HG02588 (cell line): ENCODE measurements around the gene PCYT2.
"Not testable (repeated sequence)": the region's sequence is repeated elsewhere in the genome, so short reads cannot be mapped to it uniquely, and the experiment has no call there.

Experiments
- ATAC-seq: cut with Tn5 transposase; IDR thresholded peaks from one replicate; pipeline ENCODE4 v1.9.1; 2021; ENCODE audit warnings: mild to moderate bottlenecking, moderate library complexity; ENCODE audit not compliant: unreplicated experiment

PCYT2 gene

DNA sequence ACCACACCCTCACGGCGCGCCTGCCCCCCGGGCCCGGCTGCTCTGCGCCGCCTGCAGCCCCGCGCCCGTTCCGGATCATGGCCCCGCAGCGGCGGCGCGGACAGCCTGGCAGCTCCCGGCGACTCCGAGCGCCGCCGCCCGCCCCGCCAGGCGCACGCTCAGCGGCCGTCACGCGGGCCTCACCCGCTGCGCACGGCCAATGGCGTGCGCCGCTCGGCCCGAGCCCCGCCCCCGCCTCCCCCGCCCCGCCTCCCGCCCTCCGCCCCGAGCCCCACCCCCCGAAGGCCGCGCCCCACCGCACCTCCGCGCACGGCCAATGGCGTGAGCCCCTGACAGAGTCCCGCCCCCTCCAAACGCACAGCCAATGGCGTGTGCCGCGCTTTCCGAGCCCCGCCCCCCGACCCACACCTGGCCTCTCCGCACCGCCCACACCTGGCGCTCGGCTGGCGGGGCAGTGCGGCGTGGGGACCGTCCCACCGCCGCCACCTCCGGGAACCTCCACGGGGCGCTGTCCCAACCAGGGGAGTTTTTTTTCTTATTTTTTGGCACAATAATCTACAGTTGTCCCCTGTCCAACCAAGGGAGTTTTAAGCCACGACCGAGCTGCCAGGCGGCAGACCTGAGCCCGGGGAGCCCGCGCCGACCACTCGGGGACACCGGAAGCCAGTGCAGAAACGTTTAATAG, at the start of gene PCYT2:
TSS of gene PCYT2 (minus strand) at position 123 of the 685 bp plus-strand sequence. CDS start at position 79, 44 bp downstream.
- peak; percentile 68 for ATAC-seq

DNA sequence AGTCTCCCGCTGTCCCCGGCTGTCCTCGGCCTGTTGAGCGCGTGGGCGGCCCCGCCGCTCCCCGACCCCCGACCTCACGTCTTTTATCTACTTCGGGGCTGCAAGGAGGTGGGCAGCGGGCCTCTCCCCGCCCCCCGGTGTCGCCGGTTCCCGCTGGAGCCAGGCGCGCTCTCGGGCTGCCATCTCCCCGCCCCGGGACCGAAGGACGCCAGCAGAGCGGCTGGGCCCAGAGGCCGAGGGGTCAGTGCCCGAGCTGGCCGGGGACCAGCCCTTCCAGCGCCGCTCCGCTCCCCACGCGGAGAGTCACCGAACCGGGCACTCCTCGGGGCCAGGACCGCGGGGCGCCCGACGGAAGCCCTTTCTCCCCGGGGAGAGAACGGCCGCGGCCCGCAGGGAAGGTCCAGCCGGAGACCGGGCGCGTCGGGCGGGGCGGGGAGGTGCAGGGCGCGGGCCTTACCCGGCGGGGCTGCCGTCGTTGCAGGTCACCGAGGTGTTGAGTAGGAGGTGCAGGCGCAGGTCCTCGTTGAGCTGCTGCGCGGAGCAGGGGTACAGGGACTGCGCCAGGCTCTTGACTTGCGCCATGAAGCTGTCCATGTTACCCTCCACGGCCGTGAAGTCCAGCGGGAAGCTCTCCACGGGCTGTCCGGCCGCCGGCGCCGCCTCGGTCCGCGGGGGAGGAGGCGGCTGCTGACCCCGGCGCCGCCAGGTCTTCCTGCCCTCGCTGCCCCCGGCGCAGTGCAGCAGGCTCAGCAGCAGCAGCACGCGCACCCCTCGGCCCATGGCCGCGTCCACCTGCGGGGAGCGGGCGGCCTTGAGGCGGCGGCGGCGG, 49.1 kb upstream of the PCYT2 start:
- no peak for ATAC-seq

DNA sequence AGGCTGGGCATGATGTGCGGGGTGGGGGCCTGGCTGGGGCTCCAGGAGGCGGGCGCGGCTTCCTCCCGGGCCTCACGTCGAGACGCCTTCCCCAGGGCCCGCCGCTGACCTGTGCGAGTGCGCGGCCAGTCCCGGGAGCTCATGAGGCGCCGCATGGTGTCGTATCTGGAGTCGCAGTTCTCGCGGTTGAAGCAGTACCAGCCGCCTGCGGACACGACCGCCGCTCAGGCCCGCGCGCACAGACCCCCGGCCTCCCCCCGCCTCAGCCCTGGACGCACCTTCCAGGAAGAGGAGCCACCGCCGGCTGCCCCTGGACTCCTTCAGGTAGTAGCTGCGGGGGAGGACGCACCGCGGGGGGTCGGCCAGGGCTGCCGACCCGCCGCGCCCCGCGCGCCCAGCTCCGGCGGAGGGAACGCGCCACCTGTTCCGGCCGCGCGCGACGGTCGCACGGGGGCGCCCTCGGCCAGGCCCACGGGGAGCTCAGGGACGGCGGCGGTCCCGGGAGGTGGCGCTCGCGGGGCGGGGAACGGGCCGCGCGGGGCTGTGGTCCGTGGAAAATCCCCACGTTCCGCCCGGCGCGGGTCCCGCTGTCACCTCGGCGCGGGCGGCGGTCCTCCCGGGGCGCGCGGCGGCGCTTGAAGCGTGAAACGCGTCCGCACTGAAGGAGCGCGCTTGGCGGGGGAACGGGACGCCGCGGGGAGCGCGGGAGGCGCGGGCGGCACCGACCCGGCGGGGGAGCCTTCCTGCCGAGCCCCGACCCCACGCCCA, 48.3 kb upstream of the PCYT2 start:
- no peak for ATAC-seq

DNA sequence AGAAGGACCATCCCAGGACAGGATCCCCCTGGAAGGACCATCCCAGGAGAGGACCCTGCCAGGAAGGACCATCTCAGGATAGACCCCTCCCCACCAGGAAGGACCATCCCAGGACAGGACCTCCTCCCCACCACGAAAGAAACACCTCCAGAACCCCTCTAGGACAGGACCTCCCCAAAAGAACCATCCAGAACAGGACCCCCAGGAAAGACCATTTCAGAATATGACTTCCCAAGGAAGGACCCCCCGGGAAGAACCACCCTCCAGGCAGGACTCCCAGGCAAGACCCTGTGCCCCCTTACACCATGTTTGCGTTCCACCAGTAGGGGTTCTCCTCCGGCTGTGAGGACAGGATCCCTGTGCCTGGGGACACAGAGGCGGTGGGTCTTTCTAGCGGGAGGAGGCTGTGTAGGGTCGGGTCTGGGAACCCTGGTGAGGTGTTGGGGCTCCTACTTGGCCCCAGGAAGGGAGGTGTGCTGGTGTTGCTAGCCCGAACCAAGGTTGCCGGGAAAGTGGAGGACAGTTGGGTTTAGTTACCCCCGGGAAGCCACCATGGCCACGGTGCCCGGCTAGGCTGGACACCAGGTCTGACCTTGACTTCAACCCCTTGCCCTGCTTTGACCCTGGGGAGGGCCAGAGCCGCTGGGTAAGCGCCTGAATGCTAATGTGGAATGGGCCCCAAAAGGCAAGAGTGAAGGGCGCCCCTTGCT, 47.6 kb upstream of the PCYT2 start:
- ATAC-seq = no peak

DNA sequence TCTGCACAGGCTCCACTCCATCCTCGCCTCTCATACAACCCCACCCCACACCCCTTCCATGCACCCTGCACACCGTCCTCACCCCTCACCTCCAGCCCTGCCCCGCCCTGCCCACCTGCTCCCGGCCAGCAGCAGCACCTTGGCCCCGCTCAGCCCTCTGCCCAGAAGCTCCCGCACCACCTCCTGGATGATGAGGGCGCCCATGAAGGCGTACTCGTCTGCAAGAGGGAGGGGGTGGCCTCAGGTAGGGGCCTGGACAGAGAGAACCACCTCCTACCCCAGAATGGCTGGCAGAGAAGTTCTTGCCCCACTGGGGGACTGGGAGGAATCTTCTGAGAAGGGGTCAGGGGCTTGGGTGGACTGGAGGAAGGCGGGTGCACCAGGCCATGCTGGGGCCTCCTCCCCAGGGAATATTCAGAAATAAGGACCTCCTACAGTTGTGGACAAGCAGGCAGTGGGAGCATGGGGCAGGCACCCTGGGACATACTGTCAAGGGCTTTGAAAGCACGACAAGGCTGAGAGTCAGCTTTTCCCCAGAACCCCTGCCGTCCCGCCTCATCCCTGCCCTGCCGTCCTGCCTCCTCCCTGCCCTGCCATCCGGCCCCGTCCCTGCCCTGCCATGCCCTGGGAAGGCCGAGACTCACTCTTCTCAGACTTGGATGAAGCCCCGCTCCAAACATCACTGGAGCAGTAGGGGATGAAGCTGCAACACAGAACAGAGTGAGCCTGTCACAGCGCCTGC, 46.7 kb upstream of the PCYT2 start:
- no peak for ATAC-seq

DNA sequence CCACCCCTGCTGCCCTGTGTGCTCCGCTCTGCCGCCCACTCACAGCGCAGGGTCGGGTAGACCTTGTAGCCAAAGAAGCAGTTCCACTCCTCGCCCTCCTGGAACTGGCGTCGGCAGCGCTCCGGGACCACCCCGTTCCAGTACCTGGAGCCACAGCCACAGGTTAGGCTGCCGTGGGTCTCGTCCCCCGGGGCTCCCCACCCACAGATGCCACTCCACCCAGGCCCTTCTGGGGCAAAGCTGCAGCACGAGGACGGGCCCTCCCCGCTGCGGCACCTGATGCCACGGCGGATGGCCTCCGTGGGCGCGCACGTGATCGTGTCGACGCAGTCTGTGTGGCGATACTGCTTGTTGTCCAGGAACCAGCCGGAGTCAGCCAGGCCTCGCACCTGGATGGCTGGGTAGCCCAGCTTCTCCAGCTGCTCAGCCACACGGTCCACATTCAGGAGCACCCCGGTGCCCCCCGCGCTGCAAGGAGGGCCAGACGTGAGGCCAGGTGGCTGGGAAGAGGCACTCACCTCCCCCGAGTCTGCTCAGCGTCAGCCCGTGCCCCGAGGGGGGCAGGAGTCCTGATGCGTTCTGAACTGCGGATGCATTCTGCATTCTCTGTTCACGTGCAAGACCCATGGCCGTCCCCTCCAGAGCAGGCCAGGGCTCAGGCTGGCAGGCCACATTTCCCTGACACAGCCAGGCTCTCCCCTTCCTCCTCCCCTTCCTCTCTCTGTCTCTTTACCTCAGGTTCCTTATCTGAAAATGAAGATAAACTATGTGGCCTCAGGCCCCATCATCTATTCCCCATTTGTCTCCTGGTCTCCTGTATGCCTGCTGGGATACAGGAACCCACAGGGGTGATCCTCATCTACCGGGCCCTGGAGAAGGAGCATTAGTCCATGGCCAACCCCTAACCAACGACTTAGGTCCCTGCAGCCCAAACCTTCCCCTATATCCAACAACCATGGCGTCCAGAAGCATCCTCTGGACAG, 45.7 kb upstream of the PCYT2 start:
- ATAC-seq = no peak

DNA sequence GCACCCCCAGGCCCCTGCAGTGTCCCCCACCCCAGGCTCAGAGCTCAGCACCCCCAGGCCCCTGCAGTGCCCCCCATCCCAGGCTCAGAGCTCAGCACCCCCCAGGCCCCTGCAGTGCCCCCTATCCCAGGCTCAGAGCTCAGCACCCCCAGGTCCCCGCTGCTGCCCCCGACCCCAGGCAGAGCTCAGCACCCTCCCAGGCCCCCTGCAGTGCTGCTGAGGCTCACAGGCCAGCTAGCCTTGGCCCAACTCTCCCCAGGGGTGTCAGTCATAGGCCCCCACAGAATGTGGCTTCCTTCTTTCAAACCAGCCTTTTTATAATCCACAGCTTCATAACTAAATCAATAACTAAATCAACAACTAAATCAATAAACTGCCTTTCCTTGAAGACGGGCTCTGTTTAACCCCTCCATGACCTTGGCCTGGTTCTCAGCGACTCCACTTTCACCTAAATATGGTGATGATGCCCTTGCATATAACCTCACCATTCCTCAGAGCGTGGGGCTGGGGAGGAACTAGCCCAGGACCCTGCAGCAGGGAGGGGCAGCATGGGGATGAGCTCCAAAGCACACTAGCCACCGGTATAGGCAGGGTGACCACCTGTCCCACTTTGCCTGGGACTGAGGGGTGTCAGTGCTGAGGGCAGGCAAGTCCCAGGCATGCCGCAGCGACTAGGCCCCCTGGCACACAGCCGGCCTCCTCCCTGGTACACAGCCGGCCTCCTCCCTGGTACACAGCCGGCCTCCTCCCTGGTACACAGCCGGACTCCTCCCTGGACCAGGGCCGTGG, 44.8 kb upstream of the PCYT2 start:
- ATAC-seq = no peak

DNA sequence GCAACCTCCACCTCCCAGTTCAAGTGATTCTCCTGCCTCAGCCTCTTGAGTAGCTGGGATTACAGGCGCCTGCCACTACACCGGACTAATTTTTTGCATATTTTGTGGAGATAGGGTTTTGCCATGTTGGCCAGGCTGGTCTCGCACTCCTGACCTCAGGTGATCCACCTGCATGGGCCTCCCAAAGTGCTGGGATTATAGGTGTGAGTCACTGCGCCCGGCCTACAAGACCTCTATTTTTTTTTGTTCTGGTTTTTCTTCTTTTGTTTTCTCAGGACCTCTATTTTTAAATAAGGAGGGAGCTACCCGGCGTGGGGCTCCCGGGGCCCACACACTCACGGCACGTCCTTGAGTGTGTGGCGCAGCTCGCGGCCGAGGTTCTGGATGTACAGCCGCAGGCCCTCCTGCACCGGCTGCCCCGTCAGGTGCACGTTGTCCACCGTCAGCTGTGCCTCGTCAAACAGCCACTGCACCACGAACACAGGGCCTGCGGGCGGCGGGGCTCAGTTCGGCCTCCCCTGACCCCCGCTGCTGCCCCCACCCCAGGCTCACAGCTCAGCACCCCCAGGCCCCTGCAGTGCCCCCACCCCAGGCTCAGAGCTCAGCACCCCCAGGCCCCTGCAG, 44.0 kb upstream of the PCYT2 start:
- no peak for ATAC-seq

DNA sequence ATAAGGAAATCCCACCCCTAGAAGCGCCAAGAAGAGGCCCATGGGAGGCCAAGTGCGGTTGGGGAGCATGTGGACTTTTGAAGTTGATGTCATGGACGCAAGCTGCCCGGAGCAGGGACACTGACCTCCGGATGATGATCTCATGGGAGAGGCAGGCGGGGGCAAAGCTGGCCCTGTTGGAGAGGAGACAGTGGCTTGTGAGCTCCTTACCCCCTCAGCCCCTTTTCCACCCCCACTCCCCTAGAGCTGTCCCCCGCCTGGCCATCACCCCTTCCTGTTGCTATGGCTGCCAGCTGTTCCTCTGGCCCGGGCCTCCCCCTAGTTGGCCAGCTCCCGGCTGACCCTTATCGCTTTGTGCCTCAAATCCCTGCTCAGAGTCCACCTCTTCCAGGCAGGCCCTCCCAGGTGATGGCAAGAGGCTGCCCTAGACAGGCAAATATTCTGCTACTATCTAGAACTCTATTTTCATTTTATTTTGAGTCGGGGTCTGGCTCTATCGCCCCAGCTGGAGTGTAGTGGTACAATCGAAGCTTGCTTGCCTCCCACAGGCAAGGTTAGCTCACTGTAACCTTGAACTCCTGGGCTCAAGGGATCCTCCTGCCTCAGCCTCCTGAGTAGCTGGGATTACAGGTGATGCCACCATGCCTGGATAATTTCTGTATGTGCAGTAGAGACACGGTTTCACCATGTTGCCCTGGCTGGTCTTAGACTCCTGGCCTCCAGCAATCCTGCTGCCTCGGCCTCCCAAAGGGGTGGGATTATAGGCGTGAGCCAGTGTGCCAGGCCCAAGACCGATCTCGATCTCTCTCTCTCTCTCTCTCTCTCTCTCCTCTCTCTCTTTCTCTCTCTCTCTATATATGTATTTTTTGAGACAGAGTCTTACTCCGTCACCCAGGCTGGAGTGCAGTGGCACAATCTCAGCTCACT, 43.2 kb upstream of the PCYT2 start:
- ATAC-seq = no peak

DNA sequence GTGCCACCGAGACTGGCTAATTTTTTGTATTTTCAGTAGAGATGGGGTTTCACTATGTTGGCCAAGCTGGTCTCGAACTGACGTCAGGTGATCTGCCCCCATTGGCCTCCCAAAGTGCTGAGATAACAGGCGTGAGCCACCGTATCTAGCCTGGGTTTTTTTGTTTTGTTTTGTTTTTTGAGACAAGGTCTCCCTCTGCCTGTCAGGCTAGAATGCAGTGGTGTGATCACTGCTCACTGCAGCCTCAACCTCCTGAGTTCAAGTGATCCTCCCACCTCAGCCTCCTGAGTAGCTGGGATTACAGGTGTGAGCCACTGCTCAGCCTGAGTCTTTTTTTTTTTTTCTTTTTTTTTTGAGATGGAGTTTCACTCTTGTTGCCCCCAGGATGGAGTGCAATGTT, 42.2 kb upstream of the PCYT2 start:
- not testable (repeated sequence) for ATAC-seq

DNA sequence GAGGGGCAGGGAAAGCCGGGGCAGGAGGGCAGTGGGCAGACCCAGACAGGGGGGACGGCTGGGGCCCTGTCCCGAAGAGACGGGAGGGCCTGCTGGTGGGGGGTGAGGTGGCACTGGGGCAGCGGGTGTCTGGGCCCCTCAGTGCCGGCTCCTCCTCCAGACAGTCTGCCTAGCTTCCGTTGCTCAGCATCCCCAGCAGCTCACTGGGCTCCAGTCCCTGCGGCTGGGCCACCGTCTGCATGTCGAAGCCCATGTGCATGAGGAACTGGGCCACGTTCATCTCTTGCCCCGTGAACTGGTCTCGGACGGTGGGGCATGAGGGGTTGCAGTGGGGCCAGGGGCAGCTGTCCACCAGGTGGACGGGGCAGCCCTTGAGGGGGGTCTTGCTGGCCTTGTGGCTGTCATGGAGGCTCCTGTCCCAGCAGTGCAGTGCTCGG, 41.6 kb upstream of the PCYT2 start:
- no peak for ATAC-seq

DNA sequence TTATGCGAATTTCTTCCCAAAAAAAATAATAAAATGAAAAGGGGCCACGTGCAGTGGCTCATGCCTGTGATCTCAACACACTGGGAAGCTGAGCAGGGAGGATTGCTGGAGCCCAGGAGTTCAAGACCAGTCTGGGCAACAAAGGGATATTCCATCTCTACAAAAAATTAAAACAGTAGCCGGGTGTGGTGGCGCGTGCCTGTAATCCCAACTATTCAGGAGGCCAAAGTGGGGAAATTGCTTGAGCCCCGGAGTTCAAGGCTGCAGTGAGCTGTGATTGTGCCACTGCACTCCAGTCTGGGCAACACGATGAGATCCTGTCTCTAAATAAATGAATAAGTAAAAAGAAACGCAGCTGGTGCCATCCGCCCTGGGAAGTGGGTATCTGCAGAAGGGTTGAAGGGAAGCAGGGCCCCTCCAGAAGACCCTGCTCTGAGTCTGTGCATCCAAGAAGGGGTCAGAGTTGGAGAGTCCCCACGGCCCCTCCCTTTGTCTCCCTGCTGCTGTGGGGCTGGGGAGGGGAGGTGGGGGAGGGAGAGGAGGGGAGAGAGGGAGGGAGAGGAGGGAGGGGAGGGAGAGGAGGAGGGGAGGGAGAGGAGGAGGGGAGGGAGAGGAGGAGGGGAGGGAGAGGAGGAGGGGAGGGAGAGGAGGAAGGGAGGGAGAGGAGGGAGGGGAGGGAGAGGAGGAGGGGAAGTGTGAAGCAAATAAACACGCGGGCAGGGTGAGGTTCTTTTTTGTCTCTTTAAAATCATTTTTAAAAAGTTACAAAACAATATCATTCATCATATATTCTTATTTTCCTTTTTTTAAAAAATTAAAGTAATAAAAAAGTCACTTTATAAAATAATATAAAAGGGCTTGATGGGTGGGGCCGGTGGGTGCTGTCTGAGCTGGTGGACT, 40.8 kb upstream of the PCYT2 start:
- ATAC-seq = no peak

DNA sequence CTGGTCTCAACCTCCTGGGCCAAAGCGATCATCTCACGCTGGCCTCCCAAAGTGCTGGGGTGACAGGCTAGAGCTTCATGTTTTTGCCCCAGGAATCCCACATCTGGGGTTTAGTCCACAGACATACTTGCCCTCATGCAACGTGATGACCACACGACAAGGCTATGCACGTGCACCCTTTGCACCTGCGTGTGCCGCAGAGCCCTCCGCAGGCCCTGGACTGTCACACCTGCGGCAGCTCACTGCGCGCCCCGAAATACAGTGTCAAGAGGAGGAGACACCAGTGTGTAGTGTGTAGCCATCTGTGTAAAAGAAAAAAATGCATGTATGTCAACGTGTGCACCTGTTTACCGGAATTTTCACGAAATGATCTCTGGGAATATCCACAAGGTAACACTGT, 39.3 kb upstream of the PCYT2 start:
- no peak for ATAC-seq

DNA sequence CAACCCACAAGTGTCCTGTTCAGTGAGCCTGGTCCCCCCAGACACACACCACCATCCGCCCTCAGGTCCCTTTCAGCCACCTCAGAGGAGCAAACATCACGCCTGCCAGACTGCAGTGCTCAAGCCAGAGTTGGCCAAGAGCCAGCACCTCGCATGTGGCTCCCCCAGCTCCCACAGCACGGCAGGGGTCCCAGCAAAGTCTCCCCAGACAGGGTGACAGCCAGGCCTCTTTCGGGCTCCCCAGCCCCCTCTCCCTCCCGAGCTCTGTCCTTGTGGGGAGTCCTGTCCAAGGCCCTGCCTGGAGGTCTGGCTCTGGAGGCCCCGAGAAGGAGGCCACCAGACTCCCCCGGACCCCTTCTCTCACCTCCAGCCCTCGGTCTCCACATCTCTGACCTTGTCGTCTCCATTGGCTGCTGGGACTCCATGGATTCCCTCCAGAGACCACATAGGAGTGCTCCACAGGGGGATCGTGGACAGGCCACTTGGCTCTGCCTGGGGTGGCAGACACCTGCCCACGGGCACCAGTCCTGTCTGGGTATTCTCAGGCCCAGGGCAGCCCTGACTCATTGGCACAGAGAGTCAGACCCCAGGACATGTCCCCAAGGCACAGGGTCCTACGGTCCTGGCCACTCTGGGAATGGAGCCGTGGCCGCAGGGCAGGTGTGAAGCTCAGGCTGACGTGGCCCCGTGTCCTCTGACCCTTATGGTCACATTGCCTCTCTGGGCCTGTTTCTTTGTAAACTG, 37.6 kb upstream of the PCYT2 start:
- ATAC-seq = no peak

DNA sequence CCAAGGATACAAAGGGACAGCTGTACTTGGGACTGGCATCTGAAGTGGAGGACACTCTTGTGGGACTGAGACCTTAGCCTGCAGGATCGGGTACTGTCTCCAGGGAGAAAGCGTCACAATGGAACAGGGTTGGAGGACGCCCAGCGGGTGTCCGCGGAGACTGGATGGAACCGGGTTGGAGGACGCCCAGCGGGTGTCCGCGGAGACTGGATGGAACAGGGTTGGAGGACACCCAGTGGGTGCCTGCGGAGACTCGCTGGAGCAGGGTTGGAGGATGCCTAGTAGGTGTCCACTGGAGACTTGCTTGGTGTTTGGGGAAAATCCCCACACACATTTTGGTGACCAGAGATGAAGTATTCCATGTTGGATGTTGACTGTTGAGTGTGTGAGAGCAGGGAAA, 36.0 kb upstream of the PCYT2 start, which contains the start of gene MYADML2:
TSS of gene MYADML2 (minus strand) at position 45 of the 400 bp plus-strand sequence. CDS start 5,492 bp downstream, outside the sequence.
- ATAC-seq = no peak
